ENCODE results near the gene SLC9B1. TPM values are rescaled to one million over a fixed set of nuclear protein-coding genes. Genes with fewer than 3 reads are reported as not detected.
A peak's percentile ranks its signal among the peaks of the same experiment; 100 is the strongest.

Gene SLC9B1, protein sequence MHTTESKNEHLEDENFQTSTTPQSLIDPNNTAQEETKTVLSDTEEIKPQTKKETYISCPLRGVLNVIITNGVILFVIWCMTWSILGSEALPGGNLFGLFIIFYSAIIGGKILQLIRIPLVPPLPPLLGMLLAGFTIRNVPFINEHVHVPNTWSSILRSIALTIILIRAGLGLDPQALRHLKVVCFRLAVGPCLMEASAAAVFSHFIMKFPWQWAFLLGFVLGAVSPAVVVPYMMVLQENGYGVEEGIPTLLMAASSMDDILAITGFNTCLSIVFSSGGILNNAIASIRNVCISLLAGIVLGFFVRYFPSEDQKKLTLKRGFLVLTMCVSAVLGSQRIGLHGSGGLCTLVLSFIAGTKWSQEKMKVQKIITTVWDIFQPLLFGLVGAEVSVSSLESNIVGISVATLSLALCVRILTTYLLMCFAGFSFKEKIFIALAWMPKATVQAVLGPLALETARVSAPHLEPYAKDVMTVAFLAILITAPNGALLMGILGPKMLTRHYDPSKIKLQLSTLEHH
- total RNA-seq: 15.7 TPM

DNA sequence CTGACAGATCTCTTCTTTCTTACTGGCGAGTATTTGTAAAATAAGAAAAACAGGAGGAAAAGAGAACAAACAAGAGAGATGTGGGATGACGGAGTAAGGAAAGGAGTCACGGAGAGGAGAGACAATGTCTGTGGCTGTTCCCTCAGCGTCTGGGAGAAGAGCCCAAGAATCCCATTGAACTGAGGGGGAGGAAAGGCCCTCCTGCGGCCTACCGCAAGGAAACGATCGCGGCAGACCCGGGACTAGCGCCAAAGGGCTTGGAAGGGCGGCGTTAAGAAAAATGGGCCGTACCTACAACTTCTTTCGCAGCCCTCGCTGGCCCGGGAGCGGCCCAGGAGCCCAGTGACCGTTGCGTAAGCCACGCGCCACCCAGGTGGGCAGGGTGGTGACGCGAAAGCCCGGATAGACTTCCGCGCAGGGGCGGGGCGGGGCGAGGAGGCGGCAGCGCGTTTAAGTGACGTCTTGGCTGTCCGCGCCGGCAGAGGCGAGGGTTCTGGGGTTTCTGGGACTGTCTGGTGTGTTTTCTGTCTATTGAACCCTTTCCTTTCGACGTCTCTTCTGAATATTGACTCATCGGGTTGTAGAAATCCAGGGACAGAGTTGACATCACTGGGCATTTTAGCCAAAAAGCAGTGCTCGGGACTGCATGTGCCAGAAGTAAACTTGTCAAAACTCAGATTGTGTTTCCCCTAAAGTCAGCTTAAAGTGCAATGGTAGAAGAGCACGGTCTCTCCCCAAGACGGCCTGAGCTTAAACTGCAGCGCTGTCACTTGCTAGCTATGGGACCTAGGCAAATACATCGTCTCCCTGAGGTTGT lies at the start of gene SLC9B1:
Gene SLC9B1 (minus strand): TSS at position 398 of the 817 bp plus-strand sequence. CDS start 27,994 bp downstream, outside the sequence.
- Histone ChIP-seq H3K27ac (ENCODE audit: low read depth, low read length) (peak within 1 kb of the TSS; percentile 89), H3K4me3 (ENCODE audit: low read length in 3 of 3) (peak within 1 kb of the TSS; percentile 77 to 91 (median 86)), H3K4me1 (ENCODE audit: control insufficient read depth in 3 of 3, insufficient read depth in 3 of 3, low read length in 3 of 3) (peaks cover 4 to 11% (median 10%) of the 10 kb centered on the region in 3 donors), H3K27me3 (ENCODE audit: control insufficient read depth in 3 of 3, insufficient read depth in 3 of 3, low read length in 3 of 3) (no peaks in the 10 kb centered on the region), H3K9ac (ENCODE audit: low read depth in 1 of 3, low read length in 3 of 3) (peak within 1 kb of the TSS; percentile 85 to 92 (median 90)), H3K36me3 (ENCODE audit: control insufficient read depth in 3 of 3, insufficient read depth in 3 of 3, low read length in 3 of 3) (no peaks in the 10 kb centered on the region), H3K9me3 (ENCODE audit: control insufficient read depth in 3 of 3, low read length in 3 of 3) (no peaks in the 10 kb centered on the region)

DNA sequence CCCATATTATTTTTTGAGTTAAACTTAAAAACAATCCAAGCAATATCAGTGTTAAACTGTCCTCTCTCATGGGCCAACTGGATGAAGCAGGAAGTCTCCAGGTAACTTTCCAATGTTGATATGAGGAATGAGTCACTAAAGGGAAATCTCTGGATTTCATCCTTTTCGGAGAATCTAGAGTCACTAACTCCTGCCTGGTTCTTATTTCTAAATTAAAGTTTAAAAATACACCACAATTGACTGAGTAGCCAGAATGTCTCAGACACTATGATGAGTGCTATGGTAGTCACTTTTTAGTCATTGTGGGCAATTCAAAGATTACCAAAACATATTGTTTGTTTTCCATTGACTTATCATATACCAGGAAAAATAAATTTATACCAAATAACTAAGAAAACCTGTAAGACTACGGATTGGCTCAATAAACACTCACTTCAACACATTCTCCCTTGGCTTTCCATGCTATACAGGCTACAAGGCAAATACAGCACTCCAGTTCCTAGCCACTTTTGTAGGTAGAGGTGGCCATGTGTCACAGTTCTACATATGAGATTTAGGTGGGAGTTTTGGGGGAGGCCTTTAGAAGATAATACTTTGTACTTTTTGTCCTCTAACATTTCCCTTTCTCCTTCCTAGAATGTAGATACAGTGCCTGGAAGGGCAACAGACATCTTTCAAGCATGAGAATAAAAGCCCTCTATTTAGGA lies 48.5 kb upstream of the SLC9B1 start:
- Histone ChIP-seq H3K27me3 (ENCODE audit: control insufficient read depth in 3 of 3, insufficient read depth in 3 of 3, low read length in 3 of 3) (no peaks in the 10 kb centered on the region), H3K4me3 (ENCODE audit: low read length in 3 of 3) (no peak overlapping the region), H3K27ac (ENCODE audit: low read depth, low read length) (no peak overlapping the region), H3K9ac (ENCODE audit: low read depth in 1 of 3, low read length in 3 of 3) (no peak overlapping the region), H3K4me1 (ENCODE audit: control insufficient read depth in 3 of 3, insufficient read depth in 3 of 3, low read length in 3 of 3) (no peaks in the 10 kb centered on the region), H3K9me3 (ENCODE audit: control insufficient read depth in 3 of 3, low read length in 3 of 3) (no peaks in the 10 kb centered on the region), H3K36me3 (ENCODE audit: control insufficient read depth in 3 of 3, insufficient read depth in 3 of 3, low read length in 3 of 3) (peaks cover 0 to 8% (median 3%) of the 10 kb centered on the region in 3 donors)

DNA sequence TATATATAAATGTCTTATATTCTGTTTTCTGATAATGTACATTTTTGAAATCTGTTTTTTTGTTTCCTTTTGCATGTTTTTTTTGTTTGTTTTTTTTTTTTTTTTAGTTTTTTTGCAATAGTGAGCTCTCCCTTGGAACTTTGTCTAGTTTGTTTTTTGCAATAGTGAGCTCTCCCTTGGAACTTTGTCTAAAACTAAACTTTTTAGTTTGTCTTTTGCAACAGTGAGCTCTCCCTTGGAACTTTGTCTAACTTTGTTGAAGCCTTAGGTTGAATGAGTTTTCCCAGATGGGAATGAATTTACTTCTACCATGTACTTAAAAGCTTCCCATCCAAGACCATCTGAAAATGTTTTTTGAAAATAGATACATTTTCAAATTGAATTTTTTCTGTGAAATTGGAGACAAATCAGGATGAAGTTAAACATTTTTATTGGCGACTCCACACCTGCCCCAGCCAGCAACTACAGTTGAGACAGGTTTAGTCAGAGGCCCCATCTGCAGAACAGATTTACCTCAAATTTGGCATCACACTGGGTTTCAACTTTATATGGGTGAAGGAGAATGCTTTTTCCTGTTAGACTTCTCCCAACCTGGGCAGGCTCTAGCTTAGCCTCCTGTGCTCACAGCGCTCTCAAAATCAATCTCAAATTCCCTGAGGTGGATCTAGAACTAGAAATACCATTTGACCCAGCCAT lies 41.1 kb upstream of the SLC9B1 start:
- H3K27ac ChIP-seq (ENCODE audit: low read depth, low read length): no peak overlapping the region
- no peaks in the 10 kb centered on the region for H3K27me3 ChIP-seq (ENCODE audit: control insufficient read depth in 3 of 3, insufficient read depth in 3 of 3, low read length in 3 of 3)
- no peaks in the 10 kb centered on the region for H3K4me1 ChIP-seq (ENCODE audit: control insufficient read depth in 3 of 3, insufficient read depth in 3 of 3, low read length in 3 of 3)
- no peak overlapping the region for H3K9ac ChIP-seq (ENCODE audit: low read depth in 1 of 3, low read length in 3 of 3)
- no peak overlapping the region for H3K4me3 ChIP-seq (ENCODE audit: low read length in 3 of 3)
- H3K9me3 ChIP-seq (ENCODE audit: control insufficient read depth in 3 of 3, low read length in 3 of 3): no peaks in the 10 kb centered on the region
- H3K36me3 ChIP-seq (ENCODE audit: control insufficient read depth in 3 of 3, insufficient read depth in 3 of 3, low read length in 3 of 3): peaks cover 0 to 3% (median 3%) of the 10 kb centered on the region in 3 donors

GRCh38 chr4:103054030-103054429 lies 34.5 kb upstream of the SLC9B1 start:
- H3K9me3 ChIP-seq (ENCODE audit: control insufficient read depth in 3 of 3, low read length in 3 of 3): no peaks in the 10 kb centered on the region

GRCh38 chr4:103052779-103053178 lies 33.3 kb upstream of the SLC9B1 start:
- Histone ChIP-seq H3K9me3 (ENCODE audit: control insufficient read depth in 3 of 3, low read length in 3 of 3) (no peaks in the 10 kb centered on the region), H3K4me3 (ENCODE audit: low read length in 3 of 3) (no peak overlapping the region), H3K9ac (ENCODE audit: low read depth in 1 of 3, low read length in 3 of 3) (no peak overlapping the region), H3K4me1 (ENCODE audit: control insufficient read depth in 3 of 3, insufficient read depth in 3 of 3, low read length in 3 of 3) (no peaks in the 10 kb centered on the region), H3K27me3 (ENCODE audit: control insufficient read depth in 3 of 3, insufficient read depth in 3 of 3, low read length in 3 of 3) (no peaks in the 10 kb centered on the region), H3K36me3 (ENCODE audit: control insufficient read depth in 3 of 3, insufficient read depth in 3 of 3, low read length in 3 of 3) (peaks cover 0 to 2% (median 0%) of the 10 kb centered on the region in 3 donors), H3K27ac (ENCODE audit: low read depth, low read length) (no peak overlapping the region)

More at GRCh38 chr4:103054030-103054429, 34.5 kb upstream of the SLC9B1 start:
- no peaks in the 10 kb centered on the region for H3K27me3 ChIP-seq (ENCODE audit: control insufficient read depth in 3 of 3, insufficient read depth in 3 of 3, low read length in 3 of 3)
- H3K9ac ChIP-seq (ENCODE audit: low read depth in 1 of 3, low read length in 3 of 3): no peak overlapping the region
- H3K36me3 ChIP-seq (ENCODE audit: control insufficient read depth in 3 of 3, insufficient read depth in 3 of 3, low read length in 3 of 3): no peaks in the 10 kb centered on the region
- H3K4me3 ChIP-seq (ENCODE audit: low read length in 3 of 3): no peak overlapping the region
- no peaks in the 10 kb centered on the region for H3K4me1 ChIP-seq (ENCODE audit: control insufficient read depth in 3 of 3, insufficient read depth in 3 of 3, low read length in 3 of 3)
- H3K27ac ChIP-seq (ENCODE audit: low read depth, low read length): no peak overlapping the region

GRCh38 chr4:103052145-103052544 lies 32.6 kb upstream of the SLC9B1 start:
- no peaks in the 10 kb centered on the region for H3K27me3 ChIP-seq (ENCODE audit: control insufficient read depth in 3 of 3, insufficient read depth in 3 of 3, low read length in 3 of 3)
- no peaks in the 10 kb centered on the region for H3K9me3 ChIP-seq (ENCODE audit: control insufficient read depth in 3 of 3, low read length in 3 of 3)
- H3K4me1 ChIP-seq (ENCODE audit: control insufficient read depth in 3 of 3, insufficient read depth in 3 of 3, low read length in 3 of 3): no peaks in the 10 kb centered on the region
- H3K27ac ChIP-seq (ENCODE audit: low read depth, low read length): no peak overlapping the region
- H3K9ac ChIP-seq (ENCODE audit: low read depth in 1 of 3, low read length in 3 of 3): no peak overlapping the region
- H3K36me3 ChIP-seq (ENCODE audit: control insufficient read depth in 3 of 3, insufficient read depth in 3 of 3, low read length in 3 of 3): peaks cover 0 to 2% (median 0%) of the 10 kb centered on the region in 3 donors
- H3K4me3 ChIP-seq (ENCODE audit: low read length in 3 of 3): no peak overlapping the region

DNA sequence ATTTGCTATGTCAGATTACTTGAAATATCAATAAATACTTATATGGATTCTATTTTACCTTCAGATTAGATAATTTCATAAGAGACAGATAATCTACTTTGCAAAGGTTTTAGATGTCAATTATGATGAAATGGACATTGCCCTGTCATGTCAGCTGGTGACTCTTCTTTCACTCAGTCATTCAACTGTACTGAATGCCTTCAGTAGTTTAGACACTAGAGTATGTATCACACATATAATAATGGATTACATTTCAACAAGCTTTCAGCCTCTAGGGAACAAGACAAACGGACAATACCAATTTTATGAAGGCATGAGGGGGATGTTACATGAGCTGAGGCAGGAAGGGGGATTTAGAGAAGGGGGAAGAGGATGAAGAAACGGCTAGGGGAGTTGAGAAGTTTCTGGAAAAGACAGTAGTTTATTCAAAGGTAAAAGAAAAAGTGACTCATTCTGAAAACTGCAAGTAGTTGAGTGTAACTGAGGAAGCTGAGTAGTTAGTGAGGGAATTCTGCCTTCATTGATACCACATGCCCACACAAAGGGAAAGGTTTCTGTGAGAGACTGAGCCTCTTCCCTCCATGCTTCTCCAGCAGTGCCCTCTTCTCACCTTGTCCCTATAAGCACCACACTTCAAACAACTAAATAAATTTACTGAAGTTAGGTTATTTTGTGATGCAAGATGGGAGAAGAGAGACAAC lies 31.4 kb upstream of the SLC9B1 start:
- Histone ChIP-seq H3K4me3 (ENCODE audit: low read length in 3 of 3) (no peak overlapping the region), H3K36me3 (ENCODE audit: control insufficient read depth in 3 of 3, insufficient read depth in 3 of 3, low read length in 3 of 3) (peaks cover 0 to 2% (median 0%) of the 10 kb centered on the region in 3 donors)

DNA sequence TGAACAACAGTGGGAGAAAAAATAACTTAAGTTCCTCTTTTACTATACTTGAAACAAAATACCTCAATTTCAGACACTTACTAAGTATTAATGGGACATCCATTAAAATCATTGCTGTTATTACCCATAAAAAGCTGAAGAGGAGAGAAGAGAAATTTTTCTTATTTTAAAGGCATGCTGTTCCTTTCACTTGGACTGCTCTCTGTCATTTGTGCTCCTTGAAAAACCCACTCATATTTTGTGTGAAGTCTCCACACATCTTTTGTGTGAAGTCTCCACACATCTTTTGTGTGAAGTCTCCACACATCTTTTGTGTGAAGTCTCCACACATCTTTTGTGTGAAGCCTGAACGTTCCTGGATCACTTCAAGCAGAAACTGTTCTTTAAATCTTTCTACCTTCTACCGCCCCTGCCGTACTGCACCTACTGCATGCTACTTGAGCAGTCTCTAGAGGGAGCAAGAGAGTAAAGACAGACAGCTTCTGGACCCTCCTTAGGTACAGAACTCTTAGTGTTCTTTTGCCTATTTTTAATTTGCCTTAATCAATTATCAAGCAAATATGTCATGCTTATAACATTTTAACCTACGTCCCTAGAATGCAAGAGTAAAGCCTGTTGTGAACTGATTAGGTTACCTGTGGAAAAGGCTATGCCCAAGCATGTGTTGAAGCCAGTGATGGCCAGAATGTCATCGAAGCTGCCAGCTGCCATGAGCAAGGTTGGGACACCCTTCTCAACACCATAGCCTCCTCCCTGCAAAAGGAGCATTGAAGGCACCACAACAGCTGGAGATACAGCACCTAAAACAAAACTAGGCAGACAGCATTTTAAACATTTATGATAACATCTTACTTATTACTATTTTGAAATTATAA lies 27.1 kb upstream of the SLC9B1 start:
- Histone ChIP-seq H3K36me3 (ENCODE audit: control insufficient read depth in 3 of 3, insufficient read depth in 3 of 3, low read length in 3 of 3) (peaks cover 3 to 5% (median 3%) of the 10 kb centered on the region in 3 donors), H3K9ac (ENCODE audit: low read depth in 1 of 3, low read length in 3 of 3) (no peak overlapping the region), H3K27me3 (ENCODE audit: control insufficient read depth in 3 of 3, insufficient read depth in 3 of 3, low read length in 3 of 3) (no peaks in the 10 kb centered on the region), H3K4me1 (ENCODE audit: control insufficient read depth in 3 of 3, insufficient read depth in 3 of 3, low read length in 3 of 3) (no peaks in the 10 kb centered on the region), H3K4me3 (ENCODE audit: low read length in 3 of 3) (no peak overlapping the region), H3K9me3 (ENCODE audit: control insufficient read depth in 3 of 3, low read length in 3 of 3) (no peaks in the 10 kb centered on the region), H3K27ac (ENCODE audit: low read depth, low read length) (no peak overlapping the region)

More for the DNA sequence above, 31.4 kb upstream of the SLC9B1 start:
- no peak overlapping the region for H3K27ac ChIP-seq (ENCODE audit: low read depth, low read length)
- no peaks in the 10 kb centered on the region for H3K27me3 ChIP-seq (ENCODE audit: control insufficient read depth in 3 of 3, insufficient read depth in 3 of 3, low read length in 3 of 3)
- H3K9ac ChIP-seq (ENCODE audit: low read depth in 1 of 3, low read length in 3 of 3): no peak overlapping the region
- H3K4me1 ChIP-seq (ENCODE audit: control insufficient read depth in 3 of 3, insufficient read depth in 3 of 3, low read length in 3 of 3): no peaks in the 10 kb centered on the region
- no peaks in the 10 kb centered on the region for H3K9me3 ChIP-seq (ENCODE audit: control insufficient read depth in 3 of 3, low read length in 3 of 3)
